Measurements from ENCODE around the gene KMO.
A peak's percentile ranks its signal among the peaks of the same experiment; 100 is the strongest.

KMO gene

DNA sequence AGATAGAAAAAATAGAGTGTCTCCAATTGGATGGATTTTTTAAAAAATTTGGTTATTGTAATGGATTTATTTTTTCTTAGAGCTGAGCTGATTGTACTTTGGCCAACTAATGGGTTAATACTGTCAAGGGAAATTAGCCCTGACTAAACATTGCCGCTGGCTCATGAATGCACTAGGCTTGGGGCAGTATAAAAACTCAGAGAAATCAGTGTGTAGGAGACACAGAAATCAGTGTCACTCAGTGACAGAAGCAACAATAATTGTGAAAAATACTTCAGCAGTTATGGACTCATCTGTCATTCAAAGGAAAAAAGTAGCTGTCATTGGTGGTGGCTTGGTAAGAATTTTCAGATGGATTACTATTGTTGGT lies at the start of gene KMO:
TSS of gene KMO (plus strand) at position 217 of the 370 bp plus-strand sequence. CDS start at position 284, 67 bp downstream.
- Histone ChIP-seq H3K36me3 (ENCODE audit: insufficient read depth, low read length) (no peaks in the 10 kb centered on the region), H3K9me3 (ENCODE audit: low read length) (no peaks in the 10 kb centered on the region), H3K27me3 (ENCODE audit: insufficient read depth, low read length) (peaks cover 6% of the 10 kb centered on the region), H3K4me3 (ENCODE audit: low read length) (peak within 1 kb of the TSS; percentile 42), H2AFZ (ENCODE audit: low read depth, low read length) (peak within 1 kb of the TSS; percentile 80), H3K4me1 (ENCODE audit: insufficient read depth, low read length) (peaks cover 13% of the 10 kb centered on the region)

DNA sequence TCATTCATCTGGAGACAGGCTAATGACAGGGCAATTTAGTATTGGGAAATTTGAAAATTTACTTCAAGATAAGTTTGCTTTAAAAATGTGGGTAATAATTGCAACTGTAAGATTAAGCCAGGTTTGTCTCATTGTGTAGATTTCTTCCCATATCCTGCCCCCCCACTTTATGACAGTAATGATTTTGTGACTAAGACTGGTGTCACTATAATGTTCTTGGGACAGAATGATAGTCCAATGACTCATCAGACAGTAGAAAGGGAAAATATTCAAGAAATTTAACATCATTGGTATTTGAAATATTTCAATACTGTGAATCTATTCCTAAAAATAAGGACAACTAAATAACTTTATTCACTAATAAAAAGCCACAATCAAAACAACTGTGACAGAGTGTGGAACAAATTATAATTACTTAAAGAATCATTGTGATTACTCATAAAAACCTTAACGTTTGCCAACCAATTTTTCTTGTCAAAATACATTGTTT lies 49.4 kb upstream of the KMO start:
- H3K36me3 ChIP-seq (ENCODE audit: insufficient read depth, low read length), result no peaks in the 10 kb centered on the region
- no peaks in the 10 kb centered on the region for H3K9me3 ChIP-seq (ENCODE audit: low read length)
- no peaks in the 10 kb centered on the region for H3K27me3 ChIP-seq (ENCODE audit: insufficient read depth, low read length)
- H2AFZ ChIP-seq (ENCODE audit: low read depth, low read length), result no peak overlapping the region
- no peak overlapping the region for H3K4me3 ChIP-seq (ENCODE audit: low read length)
- H3K4me1 ChIP-seq (ENCODE audit: insufficient read depth, low read length), result no peaks in the 10 kb centered on the region

DNA sequence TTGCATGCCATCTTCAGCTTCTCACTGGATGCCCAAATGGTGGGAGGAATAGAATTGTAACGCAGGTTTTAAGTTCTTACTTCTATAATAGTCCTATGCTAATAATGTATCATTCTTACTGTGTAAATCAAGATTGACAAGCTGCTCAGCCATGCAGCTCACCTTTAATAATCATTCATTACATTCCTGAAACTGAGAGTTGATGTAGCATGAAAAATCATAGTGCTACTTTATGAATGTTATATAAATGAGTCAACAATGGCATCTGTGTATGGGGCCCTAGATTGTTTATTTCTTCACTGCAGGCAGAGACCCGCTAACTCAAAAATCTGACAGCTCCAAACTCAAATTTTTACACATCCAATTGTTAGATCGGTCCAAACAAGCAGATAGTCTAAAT lies 47.0 kb upstream of the KMO start:
- H3K36me3 ChIP-seq (ENCODE audit: insufficient read depth, low read length), result no peaks in the 10 kb centered on the region

DNA sequence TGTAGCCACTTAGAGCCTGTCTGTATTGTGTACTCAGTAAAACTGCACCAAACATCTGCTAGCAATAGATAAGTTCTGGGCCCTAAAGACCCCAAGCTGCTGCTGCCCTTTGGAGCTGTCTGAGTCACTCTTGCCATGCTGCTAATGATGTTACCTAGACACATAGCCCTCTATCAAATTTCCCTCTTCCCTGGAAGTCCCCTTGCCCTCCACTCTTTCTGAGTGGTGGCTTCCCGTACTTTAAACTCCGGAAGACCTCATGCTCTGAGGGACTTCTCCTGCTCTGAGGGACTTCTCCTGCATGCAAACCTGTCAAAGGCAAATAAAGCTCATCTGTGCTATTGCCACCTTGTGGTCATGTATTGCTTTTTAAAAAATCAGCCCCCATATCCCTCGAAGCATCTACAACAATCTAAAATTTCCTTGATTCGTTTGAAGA lies 46.6 kb upstream of the KMO start:
- Histone ChIP-seq H3K4me3 (ENCODE audit: low read length) (no peak overlapping the region), H3K4me1 (ENCODE audit: insufficient read depth, low read length) (no peaks in the 10 kb centered on the region), H2AFZ (ENCODE audit: low read depth, low read length) (no peak overlapping the region), H3K36me3 (ENCODE audit: insufficient read depth, low read length) (no peaks in the 10 kb centered on the region), H3K27me3 (ENCODE audit: insufficient read depth, low read length) (no peaks in the 10 kb centered on the region), H3K9me3 (ENCODE audit: low read length) (no peaks in the 10 kb centered on the region)

More for the DNA sequence above, 47.0 kb upstream of the KMO start:
- no peak overlapping the region for H3K4me3 ChIP-seq (ENCODE audit: low read length)
- no peaks in the 10 kb centered on the region for H3K4me1 ChIP-seq (ENCODE audit: insufficient read depth, low read length)
- no peaks in the 10 kb centered on the region for H3K27me3 ChIP-seq (ENCODE audit: insufficient read depth, low read length)
- no peaks in the 10 kb centered on the region for H3K9me3 ChIP-seq (ENCODE audit: low read length)
- no peak overlapping the region for H2AFZ ChIP-seq (ENCODE audit: low read depth, low read length)

DNA sequence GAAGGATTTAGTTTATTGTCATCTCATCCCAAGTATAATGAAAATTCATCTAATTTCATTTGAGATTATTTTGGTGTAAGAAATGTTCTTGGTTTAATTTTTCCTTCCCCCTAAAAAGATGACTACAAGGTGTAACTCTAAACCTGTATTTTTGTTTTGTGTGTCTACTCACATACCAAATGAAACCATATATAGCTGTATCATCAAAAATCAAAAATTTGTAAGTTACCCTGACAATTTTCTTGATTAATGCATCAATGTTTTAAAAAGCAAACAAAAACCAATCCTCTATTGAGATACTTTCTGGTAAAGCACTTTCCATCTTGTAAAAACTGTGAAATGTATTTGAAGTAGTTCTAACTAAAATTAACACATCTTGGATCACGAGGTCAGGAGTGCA lies 43.4 kb upstream of the KMO start:
- peaks cover 5% of the 10 kb centered on the region for H3K36me3 ChIP-seq (ENCODE audit: insufficient read depth, low read length)
- no peak overlapping the region for H3K4me3 ChIP-seq (ENCODE audit: low read length)
- H3K4me1 ChIP-seq (ENCODE audit: insufficient read depth, low read length), result no peaks in the 10 kb centered on the region
- H3K9me3 ChIP-seq (ENCODE audit: low read length), result no peaks in the 10 kb centered on the region
- no peaks in the 10 kb centered on the region for H3K27me3 ChIP-seq (ENCODE audit: insufficient read depth, low read length)
- no peak overlapping the region for H2AFZ ChIP-seq (ENCODE audit: low read depth, low read length)

DNA sequence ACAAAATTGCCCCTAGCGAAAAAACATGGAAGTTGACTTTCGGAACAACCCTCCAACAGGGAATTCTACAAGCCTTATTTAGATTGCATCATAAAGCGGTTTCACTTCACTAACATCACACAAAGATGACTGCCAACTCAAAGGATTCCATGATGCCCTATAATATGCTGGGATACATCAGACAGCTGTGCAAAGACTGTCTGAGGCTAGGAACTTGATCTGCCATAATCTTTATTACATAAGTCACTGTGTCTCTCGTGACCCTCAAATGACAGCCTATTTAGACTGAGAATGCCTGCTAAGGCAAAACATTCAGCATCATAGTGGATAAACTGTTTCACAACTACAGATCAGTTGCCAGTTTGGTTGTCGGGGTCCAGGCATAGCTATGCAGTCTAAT lies 36.4 kb upstream of the KMO start:
- Histone ChIP-seq H3K4me1 (ENCODE audit: insufficient read depth, low read length) (no peaks in the 10 kb centered on the region), H2AFZ (ENCODE audit: low read depth, low read length) (no peak overlapping the region), H3K36me3 (ENCODE audit: insufficient read depth, low read length) (peaks cover 30% of the 10 kb centered on the region), H3K27me3 (ENCODE audit: insufficient read depth, low read length) (no peaks in the 10 kb centered on the region), H3K4me3 (ENCODE audit: low read length) (no peak overlapping the region), H3K9me3 (ENCODE audit: low read length) (no peaks in the 10 kb centered on the region)

DNA sequence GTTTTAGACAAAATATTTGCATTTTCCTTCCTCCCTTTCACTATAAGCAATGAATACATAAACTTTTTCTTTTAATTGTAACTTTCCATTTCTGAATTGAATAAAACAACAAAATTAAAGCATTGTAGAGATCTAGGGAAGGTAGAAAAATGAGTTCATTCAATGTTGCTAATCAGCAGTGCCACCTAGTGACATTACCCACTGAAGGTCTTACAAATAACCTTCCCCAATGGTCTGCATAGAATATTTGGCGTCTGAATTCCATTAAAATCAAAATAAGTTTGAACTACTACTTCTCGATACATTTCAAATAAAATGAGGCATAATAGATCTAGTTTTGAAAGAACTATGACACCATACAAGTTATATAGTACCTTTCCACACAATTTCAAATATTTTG lies 32.3 kb upstream of the KMO start:
- Histone ChIP-seq H2AFZ (ENCODE audit: low read depth, low read length) (no peak overlapping the region), H3K36me3 (ENCODE audit: insufficient read depth, low read length) (peaks cover 48% of the 10 kb centered on the region), H3K4me3 (ENCODE audit: low read length) (no peak overlapping the region), H3K27me3 (ENCODE audit: insufficient read depth, low read length) (no peaks in the 10 kb centered on the region), H3K4me1 (ENCODE audit: insufficient read depth, low read length) (no peaks in the 10 kb centered on the region), H3K9me3 (ENCODE audit: low read length) (no peaks in the 10 kb centered on the region)

DNA sequence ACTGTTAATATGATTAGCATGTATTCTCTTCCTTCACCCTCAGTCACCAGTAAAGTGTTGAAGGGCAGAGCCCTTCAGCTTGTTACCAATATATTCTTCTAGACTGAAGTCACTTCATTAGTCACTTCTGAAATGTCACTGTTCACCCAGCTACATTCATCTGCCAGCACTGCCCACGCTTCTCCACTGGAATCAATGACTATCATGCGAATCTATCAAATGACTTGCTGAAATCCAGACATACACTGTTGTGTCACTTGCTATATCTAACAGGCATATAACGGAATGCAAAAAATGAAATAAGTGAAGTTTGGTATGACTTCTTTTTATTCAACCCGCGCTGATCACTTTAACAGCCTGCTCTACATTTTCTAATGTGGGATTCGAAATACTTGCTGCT lies 28.7 kb upstream of the KMO start:
- no peak overlapping the region for H3K4me3 ChIP-seq (ENCODE audit: low read length)
- H2AFZ ChIP-seq (ENCODE audit: low read depth, low read length), result no peak overlapping the region
- H3K4me1 ChIP-seq (ENCODE audit: insufficient read depth, low read length), result no peaks in the 10 kb centered on the region
- H3K36me3 ChIP-seq (ENCODE audit: insufficient read depth, low read length), result peaks cover 64% of the 10 kb centered on the region
- H3K27me3 ChIP-seq (ENCODE audit: insufficient read depth, low read length), result no peaks in the 10 kb centered on the region
- no peaks in the 10 kb centered on the region for H3K9me3 ChIP-seq (ENCODE audit: low read length)

DNA sequence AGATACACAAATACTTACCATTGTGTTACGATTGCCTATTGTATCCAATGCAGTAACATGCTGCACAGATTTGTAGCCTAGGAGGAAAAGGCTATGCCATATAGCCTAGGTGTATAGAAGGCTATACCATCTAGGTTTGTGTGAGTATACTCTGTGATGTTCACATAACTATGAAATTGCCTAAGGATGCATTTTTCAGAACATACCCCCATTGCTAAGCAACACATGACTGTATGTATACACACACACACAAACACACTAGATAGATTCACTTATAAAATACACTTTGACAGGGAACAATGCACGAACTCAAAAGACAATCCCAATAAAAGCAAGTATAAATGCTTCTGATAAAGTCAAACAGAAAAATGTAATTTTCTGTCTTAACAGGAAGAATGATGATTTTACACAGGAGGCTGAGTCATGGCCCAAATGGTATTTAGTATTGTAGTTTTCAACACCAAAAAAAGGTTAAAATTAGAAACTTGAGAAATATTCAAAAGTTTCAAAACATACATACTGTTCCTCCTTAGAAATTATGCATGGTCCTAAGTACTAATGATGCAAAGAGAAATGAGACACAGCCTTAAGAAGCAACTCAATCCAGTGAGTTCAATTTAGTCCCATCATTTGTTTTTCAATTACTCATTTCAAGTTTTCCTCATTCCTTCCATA lies 24.9 kb upstream of the KMO start:
- no peak overlapping the region for H3K4me3 ChIP-seq (ENCODE audit: low read length)
- H3K36me3 ChIP-seq (ENCODE audit: insufficient read depth, low read length), result peaks cover 84% of the 10 kb centered on the region
- H3K4me1 ChIP-seq (ENCODE audit: insufficient read depth, low read length), result no peaks in the 10 kb centered on the region
- H2AFZ ChIP-seq (ENCODE audit: low read depth, low read length), result no peak overlapping the region
- H3K27me3 ChIP-seq (ENCODE audit: insufficient read depth, low read length), result no peaks in the 10 kb centered on the region
- H3K9me3 ChIP-seq (ENCODE audit: low read length), result no peaks in the 10 kb centered on the region

DNA sequence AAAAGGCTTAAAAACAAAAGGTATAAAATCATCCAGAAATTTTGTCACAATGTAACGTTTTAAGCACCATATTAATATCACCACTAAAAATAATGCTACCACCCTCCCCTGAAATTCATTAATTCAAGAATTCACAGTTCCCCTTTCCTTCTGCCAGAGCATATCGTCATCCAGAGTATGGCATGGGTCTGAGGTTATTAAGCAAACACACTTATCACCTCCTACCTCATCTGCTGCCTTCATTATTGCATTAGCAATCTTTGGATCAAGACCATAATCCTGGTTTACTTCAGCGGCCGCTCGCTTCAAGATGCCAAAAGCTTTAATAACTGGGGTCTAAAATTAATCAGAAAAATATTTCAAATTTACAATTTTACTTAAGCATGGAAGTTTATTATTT lies 18.8 kb upstream of the KMO start:
- no peak overlapping the region for H3K4me3 ChIP-seq (ENCODE audit: low read length)
- H3K36me3 ChIP-seq (ENCODE audit: insufficient read depth, low read length), result peaks cover 44% of the 10 kb centered on the region
- no peaks in the 10 kb centered on the region for H3K27me3 ChIP-seq (ENCODE audit: insufficient read depth, low read length)
- no peaks in the 10 kb centered on the region for H3K9me3 ChIP-seq (ENCODE audit: low read length)
- H3K4me1 ChIP-seq (ENCODE audit: insufficient read depth, low read length), result peaks cover 13% of the 10 kb centered on the region
- no peak overlapping the region for H2AFZ ChIP-seq (ENCODE audit: low read depth, low read length)

DNA sequence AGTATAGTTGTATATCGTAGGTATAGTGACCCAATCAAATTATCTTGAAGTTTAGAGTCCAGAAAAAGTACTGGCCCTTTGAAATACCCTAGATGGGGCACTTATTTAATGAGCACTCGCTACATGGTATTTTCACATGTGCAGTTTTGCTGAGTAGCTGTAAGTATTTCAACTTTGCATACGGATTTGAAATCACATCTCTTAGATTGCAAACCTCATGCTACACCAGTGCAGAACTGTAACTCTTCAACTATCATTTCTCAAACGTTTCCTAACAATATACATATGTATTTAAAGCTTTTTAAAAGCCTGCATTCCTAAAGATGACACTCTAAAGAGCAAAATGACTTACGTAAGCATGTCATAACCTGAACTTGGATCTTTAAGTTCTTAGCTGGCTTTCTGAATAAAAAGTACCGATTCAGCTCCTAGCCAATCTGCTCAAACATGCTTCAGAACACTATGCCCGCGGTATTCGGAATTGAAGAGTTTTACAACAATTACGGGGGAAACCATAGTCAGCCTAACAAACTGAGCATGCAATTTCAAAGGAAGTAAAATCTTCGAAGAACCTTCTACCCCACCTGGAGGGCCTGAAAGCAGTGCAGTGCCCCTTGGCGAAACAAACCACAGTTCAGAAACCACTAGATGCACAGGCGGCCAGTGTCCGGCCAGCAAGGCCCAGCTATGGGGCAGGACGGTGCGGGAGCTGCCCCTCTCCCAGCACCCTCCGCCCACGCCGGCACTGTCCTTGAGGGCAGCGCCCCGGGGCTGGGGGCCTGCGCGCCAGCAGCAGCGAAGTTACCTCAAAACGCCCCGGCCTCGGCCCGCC lies 13.5 kb upstream of the KMO start:
- Histone ChIP-seq H3K9me3 (ENCODE audit: low read length) (no peaks in the 10 kb centered on the region), H3K4me1 (ENCODE audit: insufficient read depth, low read length) (peaks cover 22% of the 10 kb centered on the region), H3K27me3 (ENCODE audit: insufficient read depth, low read length) (peaks cover 2% of the 10 kb centered on the region)

DNA sequence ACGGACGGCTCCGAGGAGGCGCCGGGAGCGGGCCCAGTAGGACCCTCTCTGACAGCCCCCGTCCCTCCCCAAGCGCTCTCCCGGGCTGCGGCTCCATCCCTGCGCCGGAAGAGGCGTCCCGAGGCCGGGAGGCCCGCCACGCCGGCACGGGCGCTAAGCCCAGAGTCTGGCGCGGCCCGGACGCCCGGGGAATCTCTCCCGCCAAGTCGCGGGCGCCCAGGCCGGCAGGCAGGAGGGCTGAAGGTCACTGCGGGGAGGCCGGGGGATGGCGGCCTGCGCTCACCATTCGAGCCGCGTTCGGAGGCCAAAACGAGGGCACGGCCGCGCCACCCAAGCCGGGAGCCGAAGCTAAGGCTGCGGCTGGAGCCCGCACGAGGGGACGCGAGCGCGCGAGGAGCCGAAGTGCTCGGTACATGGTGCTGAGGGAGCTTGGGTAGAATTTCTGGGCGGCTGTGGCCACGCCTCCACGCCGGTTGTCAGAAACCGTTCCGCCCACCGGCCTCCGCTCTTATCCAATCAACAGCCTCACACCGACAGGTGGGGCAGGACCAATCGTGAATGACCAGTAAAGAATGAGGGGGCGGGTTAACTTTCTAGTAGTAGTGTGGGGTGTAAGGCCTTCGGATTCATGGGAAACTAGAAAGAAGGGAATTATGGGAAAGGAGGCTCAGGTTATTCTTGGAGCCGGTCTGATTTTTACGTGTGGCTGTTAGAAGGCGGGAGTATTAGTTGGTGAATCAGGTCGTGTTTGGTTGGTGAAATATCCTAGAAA lies 12.7 kb upstream of the KMO start, which contains the start of gene FH:
TSS of gene FH (minus strand) at position 448 of the 772 bp plus-strand sequence. CDS start at position 415, 33 bp downstream.
- peak within 1 kb of the TSS; percentile 77 for H2AFZ ChIP-seq (ENCODE audit: low read depth, low read length)
- peaks cover 8% of the 10 kb centered on the region for H3K36me3 ChIP-seq (ENCODE audit: insufficient read depth, low read length)
- peak within 1 kb of the TSS; percentile 55 for H3K4me3 ChIP-seq (ENCODE audit: low read length)
- H3K9me3 ChIP-seq (ENCODE audit: low read length), result no peaks in the 10 kb centered on the region
- H3K27me3 ChIP-seq (ENCODE audit: insufficient read depth, low read length), result peaks cover 2% of the 10 kb centered on the region
- peaks cover 22% of the 10 kb centered on the region for H3K4me1 ChIP-seq (ENCODE audit: insufficient read depth, low read length)

More for the DNA sequence above, 13.5 kb upstream of the KMO start:
- Histone ChIP-seq H3K36me3 (ENCODE audit: insufficient read depth, low read length) (peaks cover 8% of the 10 kb centered on the region), H3K4me3 (ENCODE audit: low read length) (peak overlapping the region; percentile 55), H2AFZ (ENCODE audit: low read depth, low read length) (peak overlapping the region; percentile 58)

DNA sequence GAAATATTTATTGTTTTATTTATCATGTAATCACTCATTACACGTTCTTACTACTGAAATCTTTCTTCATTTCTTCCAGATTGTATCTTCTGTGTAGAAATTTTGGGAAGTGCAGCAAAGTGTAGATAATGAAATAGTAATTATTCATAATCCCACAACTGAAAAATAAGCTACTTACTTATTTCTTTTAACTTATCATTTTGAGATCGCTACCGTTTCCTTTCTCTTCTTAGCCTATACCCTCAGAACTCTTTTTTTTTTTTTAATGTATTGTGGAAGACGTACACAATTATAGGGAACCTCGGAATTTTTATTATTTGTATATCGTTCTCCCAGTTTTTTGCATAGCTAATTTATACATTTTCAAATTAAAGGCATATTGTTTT lies 12.1 kb upstream of the KMO start:
- peak overlapping the region; percentile 77 for H2AFZ ChIP-seq (ENCODE audit: low read depth, low read length)
- no peaks in the 10 kb centered on the region for H3K9me3 ChIP-seq (ENCODE audit: low read length)
- peak overlapping the region; percentile 55 for H3K4me3 ChIP-seq (ENCODE audit: low read length)
- peaks cover 2% of the 10 kb centered on the region for H3K27me3 ChIP-seq (ENCODE audit: insufficient read depth, low read length)
- H3K4me1 ChIP-seq (ENCODE audit: insufficient read depth, low read length), result peaks cover 18% of the 10 kb centered on the region
- H3K36me3 ChIP-seq (ENCODE audit: insufficient read depth, low read length), result peaks cover 8% of the 10 kb centered on the region
